Neural crest cell (in vitro differentiated cells): ENCODE results near the gene RAB36. TPM values are rescaled to one million over a fixed set of nuclear protein-coding genes. Genes with fewer than 3 reads are reported as not detected.

ENCODE experiments used
- DNase-seq: peaks from one replicate; pipeline ENCODE4 v3.0.0; 2021; ENCODE audit warnings: low read depth, mixed read lengths, low spot score
- H3K27ac Mint-ChIP-seq: one replicate; pipeline ENCODE4 v1.8.0; 2021; ENCODE audit warnings: mild to moderate bottlenecking, mixed read lengths; ENCODE audit not compliant: unreplicated experiment
- H3K27me3 Mint-ChIP-seq: 2 replicates; pipeline ENCODE4 v1.8.0; 2021; ENCODE audit warnings: low read depth, mild to moderate bottlenecking, mixed read lengths
- H3K36me3 Mint-ChIP-seq: 2 replicates; pipeline ENCODE4 v1.8.0; 2021; ENCODE audit warnings: low read depth, mild to moderate bottlenecking, mixed read lengths
- H3K4me1 Mint-ChIP-seq: 2 replicates; pipeline ENCODE4 v1.8.0; 2021; ENCODE audit warnings: mixed read lengths
- H3K4me3 Mint-ChIP-seq: one replicate; pipeline ENCODE4 v1.8.0; 2021; ENCODE audit warnings: mild to moderate bottlenecking, mixed read lengths
- H3K9me3 Mint-ChIP-seq: 2 replicates; pipeline ENCODE4 v1.8.0; 2021; ENCODE audit warnings: mixed read lengths
- CTCF ChIP-seq: fragments of 200-600 bp; sonication (generic); conservative IDR thresholded peaks from 2 replicates; pipeline ENCODE4 v1.5.0; 2021; ENCODE audit warnings: antibody characterized with exemption, mild to moderate bottlenecking
- total RNA-seq: library from RNA; stranded (reverse); gene quantifications from 2 replicates; pipeline ENCODE4 v1.2.1, GENCODE V29; 2021

Gene RAB36
- total RNA-seq, 1 donor from 2014 or later = 14.4 TPM

GRCh38 chr22:23117275-23117674 lies 28.0 kb upstream of the RAB36 start:
- Mint-ChIP-seq H3K36me3 (no peaks in the 10 kb centered on the region), H3K4me1 (peaks cover 5% of the 10 kb centered on the region), H3K9me3 (no peaks in the 10 kb centered on the region), H3K4me3 (no peak overlapping the region), H3K27ac (no peak overlapping the region), H3K27me3 (no peaks in the 10 kb centered on the region)
- DNase-seq = no peak
- no peak for TF ChIP-seq CTCF

GRCh38 chr22:23117891-23118646 lies 27.2 kb upstream of the RAB36 start:
- TF ChIP-seq CTCF = no peak
- Mint-ChIP-seq H3K27me3 (no peaks in the 10 kb centered on the region), H3K4me3 (no peak overlapping the region), H3K4me1 (peaks cover 5% of the 10 kb centered on the region), H3K27ac (no peak overlapping the region), H3K36me3 (no peaks in the 10 kb centered on the region), H3K9me3 (no peaks in the 10 kb centered on the region)
- DNase-seq = no peak

- Mint-ChIP-seq H3K27me3 (no peaks in the 10 kb centered on the region), H3K36me3 (no peaks in the 10 kb centered on the region), H3K9me3 (no peaks in the 10 kb centered on the region), H3K27ac (peak overlapping the region; percentile 82), H3K4me3 (no peak overlapping the region), H3K4me1 (peaks cover 5% of the 10 kb centered on the region)
- TF ChIP-seq CTCF = no peak
- DNase-seq = no peak
Observed at GRCh38 chr22:23118647-23119493, 26.4 kb upstream of the RAB36 start.

- Mint-ChIP-seq H3K4me1 (no peaks in the 10 kb centered on the region), H3K36me3 (no peaks in the 10 kb centered on the region), H3K27me3 (no peaks in the 10 kb centered on the region), H3K27ac (peak overlapping the region; percentile 82), H3K4me3 (no peak overlapping the region), H3K9me3 (no peaks in the 10 kb centered on the region)
- DNase-seq = no peak
- no peak for TF ChIP-seq CTCF
Observed at GRCh38 chr22:23119494-23120414, 25.5 kb upstream of the RAB36 start.

GRCh38 chr22:23120415-23120899 lies 24.8 kb upstream of the RAB36 start:
- H3K27ac Mint-ChIP-seq = no peak overlapping the region
- H3K27me3 Mint-ChIP-seq = no peaks in the 10 kb centered on the region
- TF ChIP-seq CTCF = no peak
- no peaks in the 10 kb centered on the region for H3K9me3 Mint-ChIP-seq
- no peaks in the 10 kb centered on the region for H3K4me1 Mint-ChIP-seq
- no peak for DNase-seq
- no peak overlapping the region for H3K4me3 Mint-ChIP-seq
- no peaks in the 10 kb centered on the region for H3K36me3 Mint-ChIP-seq
